SK-N-SH (cell line): ENCODE measurements around the gene PTCD1. TPM values are rescaled to one million over a fixed set of nuclear protein-coding genes. Genes with fewer than 3 reads are reported as not detected.
"Not testable (repeated sequence)": the region's sequence is repeated elsewhere in the genome, so short reads cannot be mapped to it uniquely, and the experiment has no call there.

Experiments used
- CTCF ChIA-PET: fragments of 300-600, 350-600 bp; formaldehyde crosslinking; extraction: SDS; loops from one replicate; lab custom pipeline; 2021; lab: Yijun Ruan, JAX
- POLR2A ChIA-PET: fragments of 350-600 bp; sonication (Branson Sonifier 250); formaldehyde crosslinking; extraction: SDS; loops from one replicate; lab custom pipeline; 2020; ENCODE audit warnings: antibody characterized with exemption, inconsistent platforms; lab: Yijun Ruan, JAX
- DNase-seq: peaks from one replicate; pipeline ENCODE4 v3.0.0; 2012
- H2AFZ ChIP-seq: fragments of 200-600 bp; sonication (generic); 2 replicates; pipeline ENCODE4 v1.8.1; 2016; ENCODE audit warnings: antibody characterized with exemption, mild to moderate bottlenecking, low read depth
- H3F3A ChIP-seq: fragments of 200-600 bp; sonication (generic); replicated peaks from 2 replicates; pipeline ENCODE3; 2016; ENCODE audit warnings: antibody characterized with exemption, mild to moderate bottlenecking; ENCODE audit not compliant: insufficient read depth
- H3K27ac ChIP-seq, 2 experiments: fragments of 200-500 bp in 1 of 2; fragments of 200-600 bp in 1 of 2; sonication (Bioruptor generic) in 1 of 2; sonication (generic), shearing (Covaris generic) in 1 of 2; 2 replicates each; pipeline versions ENCODE4 v1.5.1 to v1.6.1; 2014 to 2016; ENCODE audit warnings: low read depth in 2 of 2, inconsistent platforms in 1 of 2, low read length in 1 of 2, mild to moderate bottlenecking in 1 of 2, mixed read lengths in 1 of 2
- H3K27me3 ChIP-seq: fragments of 200-600 bp; sonication (generic), shearing (Covaris generic); 2 replicates; pipeline ENCODE4 v1.6.1; 2016; ENCODE audit warnings: mixed run types; ENCODE audit not compliant: insufficient read depth
- H3K36me3 ChIP-seq, 2 experiments: fragments of 200-500 bp in 1 of 2; fragments of 200-600 bp in 1 of 2; sonication (Bioruptor generic) in 1 of 2; sonication (generic) in 1 of 2; replicated peaks in 1 of 2; 2 replicates each; pipeline versions ENCODE3 to v1.5.1; 2014 to 2016; ENCODE audit warnings: low read length in 1 of 2, mild to moderate bottlenecking in 1 of 2; ENCODE audit not compliant: insufficient read depth in 2 of 2, control insufficient read depth in 1 of 2
- H3K4me1 ChIP-seq, 2 experiments: fragments of 200-500 bp in 1 of 2; fragments of 200-600 bp in 1 of 2; sonication (Bioruptor generic) in 1 of 2; sonication (generic), shearing (Covaris generic) in 1 of 2; 2 replicates each; pipeline versions ENCODE4 v1.5.1 to v1.6.1; 2014 to 2016; ENCODE audit warnings: low read depth in 1 of 2, low read length in 1 of 2, mixed run types in 1 of 2; ENCODE audit not compliant: insufficient read depth in 2 of 2, control insufficient read depth in 1 of 2
- H3K4me2 ChIP-seq: fragments of 200-600 bp; sonication (generic), shearing (Covaris generic); 2 replicates; pipeline ENCODE4 v1.6.1; 2017; ENCODE audit warnings: mixed run types
- H3K4me3 ChIP-seq, 2 experiments: fragments of 200-500 bp in 1 of 2; fragments of 200-600 bp in 1 of 2; sonication (Bioruptor generic) in 1 of 2; sonication (generic), shearing (Covaris generic) in 1 of 2; 2 replicates each; pipeline versions ENCODE4 v1.5.1 to v1.8.1; 2014 to 2016; ENCODE audit warnings: low read depth in 2 of 2, inconsistent platforms in 1 of 2, low read length in 1 of 2, mild to moderate bottlenecking in 1 of 2, mixed read lengths in 1 of 2, moderate library complexity in 1 of 2
- H3K79me2 ChIP-seq: fragments of 200-600 bp; sonication (generic); 2 replicates; pipeline ENCODE4 v1.8.1; 2017; ENCODE audit warnings: mild to moderate bottlenecking; ENCODE audit not compliant: insufficient read depth
- H3K9ac ChIP-seq: fragments of 200-600 bp; sonication (generic); 2 replicates; pipeline ENCODE4 v1.6.1; 2017; ENCODE audit warnings: mixed run types
- H3K9me2 ChIP-seq: fragments of 200-600 bp; sonication (generic); 2 replicates; pipeline ENCODE4 v1.6.1; 2017; ENCODE audit warnings: mixed run types
- H3K9me3 ChIP-seq: fragments of 200-600 bp; sonication (generic); 2 replicates; pipeline ENCODE4 v1.6.1; 2017; ENCODE audit warnings: mixed run types, mild to moderate bottlenecking, moderate library complexity
- H4K20me1 ChIP-seq: fragments of 200-600 bp; sonication (generic); 2 replicates; pipeline ENCODE4 v1.6.1; 2017; ENCODE audit warnings: mild to moderate bottlenecking, mixed run types; ENCODE audit not compliant: insufficient read depth
- EZH2phosphoT487 ChIP-seq: fragments of 200-600 bp; sonication (generic); IDR thresholded peaks from 2 replicates; pipeline ENCODE4 v1.6.1; 2017; ENCODE audit warnings: low read depth, mixed run types, mild to moderate bottlenecking, antibody characterized with exemption, moderate library complexity, borderline replicate concordance
- FOSL2 ChIP-seq: IDR thresholded peaks from 2 replicates; pipeline ENCODE4 v1.4.0; 2012; ENCODE audit warnings: low read depth, mild to moderate bottlenecking, moderate library complexity, borderline replicate concordance
- FOXJ3 ChIP-seq: sonication (generic); formaldehyde crosslinking; IDR thresholded peaks from 2 replicates; pipeline ENCODE4 v1.5.1; 2020; ENCODE audit warnings: mild to moderate bottlenecking, missing genetic modification reagents
- IRF3 ChIP-seq: fragments of 150-350 bp; IDR thresholded peaks from 2 replicates; pipeline ENCODE4 v1.6.1; 2016; ENCODE audit warnings: mild to moderate bottlenecking, low read depth, low read length
- JUND ChIP-seq: IDR thresholded peaks from 2 replicates; pipeline ENCODE4 v1.4.0; 2012
- PBX3 ChIP-seq: IDR thresholded peaks from 2 replicates; pipeline ENCODE4; 2012
- RXRA ChIP-seq: IDR thresholded peaks from 2 replicates; pipeline ENCODE4 v1.4.0; 2012; ENCODE audit warnings: low read depth, mild to moderate bottlenecking, borderline replicate concordance
- WGBS: methylation state at CpG from one replicate; pipeline ENCODE4 v1.1.6; 2017; ENCODE audit warnings: low lambda C conversion rate; 5-methylcytosine and 5-hydroxymethylcytosine counted together
- polyA plus RNA-seq, 3 experiments: library from polyadenylated mRNA; depleted of rRNA; stranded (reverse); fragments of >200 nt; gene quantifications; 2 replicates each; pipeline ENCODE4 v1.2.3, GENCODE V29; 2012

PTCD1 gene
- polyA plus RNA-seq, 1 of the 3 experiments (the other 2 are of a cell fraction): 8.2 TPM

GRCh38 chr7:99380032-99380822 lies 58.4 kb downstream of the PTCD1 start (continued):
- no peak for TF ChIP-seq FOSL2
- no peak for TF ChIP-seq IRF3
- no peak for TF ChIP-seq JUND
- no peak for TF ChIP-seq EZH2phosphoT487
- no peak for TF ChIP-seq RXRA
- TF ChIP-seq FOXJ3 (CRISPR knock-in tag): no peak
- TF ChIP-seq PBX3: no peak

- peaks cover 0 to 37% of the 10 kb centered on the region in 2 experiments for H3K36me3 ChIP-seq
- H3K9ac ChIP-seq: 0 out of 2 replicates have a peak overlapping the region, but pooled peaks have one; percentile 1
- CTCF ChIA-PET, H3K9me3 ChIP-seq, DNase-seq, H3K27me3 ChIP-seq, H2AFZ ChIP-seq, POLR2A ChIA-PET, H3K4me3 ChIP-seq, H3K9me2 ChIP-seq: not testable (repeated sequence)
- H3K4me2 ChIP-seq: peak overlapping the region; percentile 56
- 90% methylated on average over 7 of the region's 7 CpGs for WGBS
- peaks cover 100% of the 10 kb centered on the region for H3K79me2 ChIP-seq
- peaks cover 23 to 27% of the 10 kb centered on the region in 2 experiments; a peak in 2 of 4 replicates for H3K4me1 ChIP-seq
- peaks cover 87% of the 10 kb centered on the region for H4K20me1 ChIP-seq
- peaks cover 27% of the 10 kb centered on the region for H3F3A ChIP-seq
- H3K27ac ChIP-seq: peak overlapping the region in 1 of 2 experiments; percentile 52; a peak in 3 of 4 replicates
Measured at GRCh38 chr7:99379693-99380031, 58.9 kb downstream of the PTCD1 start.

- peaks cover 27% of the 10 kb centered on the region for H3F3A ChIP-seq
- H3K9ac ChIP-seq: 0 out of 2 replicates have a peak overlapping the region, but pooled peaks have one; percentile 1
- H3K27me3 ChIP-seq: no peaks in the 10 kb centered on the region
- H3K36me3 ChIP-seq: peaks cover 0 to 37% of the 10 kb centered on the region in 2 experiments
- no peak overlapping the region for H2AFZ ChIP-seq
- peaks cover 23 to 27% of the 10 kb centered on the region in 2 experiments; a peak in 2 of 4 replicates for H3K4me1 ChIP-seq
- no peak overlapping the region for H3K4me3 ChIP-seq
- peak overlapping the region; percentile 56 for H3K4me2 ChIP-seq
- ChIA-PET CTCF (interaction anchor here (1.4 kb wide), 1 partner anchor 13 kb away, joined by 5 read pairs; no protein-coding TSS in a partner anchor), POLR2A (no interaction called here)
- H4K20me1 ChIP-seq: peaks cover 82% of the 10 kb centered on the region
- H3K27ac ChIP-seq: peak overlapping the region in 1 of 2 experiments; percentile 52; a peak in 2 of 4 replicates
- DNase-seq: no peak
- no peaks in the 10 kb centered on the region for H3K9me3 ChIP-seq
- TF ChIP-seq IRF3: no peak
- WGBS: 67% methylated on average over 7 of the region's 7 CpGs
- no peaks in the 10 kb centered on the region for H3K9me2 ChIP-seq
- H3K79me2 ChIP-seq: peaks cover 96% of the 10 kb centered on the region
Measured at GRCh38 chr7:99379043-99379577, 59.5 kb downstream of the PTCD1 start.
